Measurements from ENCODE around the gene TCF15. TPM values are rescaled to one million over a fixed set of nuclear protein-coding genes. Genes with fewer than 3 reads are reported as not detected.

TCF15 gene
- total and polyA plus RNA-seq, 2 experiments from 2014 or later, result 3.8 to 4.0 TPM

DNA sequence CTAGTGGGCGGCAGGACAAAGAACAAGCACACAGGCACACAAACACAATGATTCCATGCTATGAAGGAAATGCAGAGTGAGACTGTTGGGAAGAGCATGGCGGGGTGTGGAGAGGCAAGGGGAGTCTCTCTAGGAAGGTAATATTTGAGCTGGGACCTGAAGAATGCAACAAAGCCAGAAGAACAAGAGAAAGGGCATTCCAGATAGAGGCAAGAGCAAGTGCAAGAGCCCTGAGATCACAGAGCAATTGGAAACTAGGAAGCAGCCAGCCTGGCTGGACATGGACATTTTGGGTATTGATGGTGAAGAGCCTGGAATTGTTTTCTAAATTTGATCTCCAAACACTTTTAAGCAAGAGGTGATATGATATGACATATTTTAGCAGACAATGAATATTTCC lies 27.4 kb upstream of the TCF15 start (continued):
- TF ChIP-seq, protein P1, sequence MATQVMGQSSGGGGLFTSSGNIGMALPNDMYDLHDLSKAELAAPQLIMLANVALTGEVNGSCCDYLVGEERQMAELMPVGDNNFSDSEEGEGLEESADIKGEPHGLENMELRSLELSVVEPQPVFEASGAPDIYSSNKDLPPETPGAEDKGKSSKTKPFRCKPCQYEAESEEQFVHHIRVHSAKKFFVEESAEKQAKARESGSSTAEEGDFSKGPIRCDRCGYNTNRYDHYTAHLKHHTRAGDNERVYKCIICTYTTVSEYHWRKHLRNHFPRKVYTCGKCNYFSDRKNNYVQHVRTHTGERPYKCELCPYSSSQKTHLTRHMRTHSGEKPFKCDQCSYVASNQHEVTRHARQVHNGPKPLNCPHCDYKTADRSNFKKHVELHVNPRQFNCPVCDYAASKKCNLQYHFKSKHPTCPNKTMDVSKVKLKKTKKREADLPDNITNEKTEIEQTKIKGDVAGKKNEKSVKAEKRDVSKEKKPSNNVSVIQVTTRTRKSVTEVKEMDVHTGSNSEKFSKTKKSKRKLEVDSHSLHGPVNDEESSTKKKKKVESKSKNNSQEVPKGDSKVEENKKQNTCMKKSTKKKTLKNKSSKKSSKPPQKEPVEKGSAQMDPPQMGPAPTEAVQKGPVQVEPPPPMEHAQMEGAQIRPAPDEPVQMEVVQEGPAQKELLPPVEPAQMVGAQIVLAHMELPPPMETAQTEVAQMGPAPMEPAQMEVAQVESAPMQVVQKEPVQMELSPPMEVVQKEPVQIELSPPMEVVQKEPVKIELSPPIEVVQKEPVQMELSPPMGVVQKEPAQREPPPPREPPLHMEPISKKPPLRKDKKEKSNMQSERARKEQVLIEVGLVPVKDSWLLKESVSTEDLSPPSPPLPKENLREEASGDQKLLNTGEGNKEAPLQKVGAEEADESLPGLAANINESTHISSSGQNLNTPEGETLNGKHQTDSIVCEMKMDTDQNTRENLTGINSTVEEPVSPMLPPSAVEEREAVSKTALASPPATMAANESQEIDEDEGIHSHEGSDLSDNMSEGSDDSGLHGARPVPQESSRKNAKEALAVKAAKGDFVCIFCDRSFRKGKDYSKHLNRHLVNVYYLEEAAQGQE (IDR thresholded peaks at IDR 0.05; ENCODE audit: unreplicated experiment), result no peak
- TF ChIP-seq CTCF (conservative IDR thresholded peaks at IDR 0.05; ENCODE audit: low read depth in 2 of 2), result no peak
- no peak for TF ChIP-seq CREB1 (CRISPR knock-in tag; IDR thresholded peaks at IDR 0.05; ENCODE audit: low read depth)

DNA sequence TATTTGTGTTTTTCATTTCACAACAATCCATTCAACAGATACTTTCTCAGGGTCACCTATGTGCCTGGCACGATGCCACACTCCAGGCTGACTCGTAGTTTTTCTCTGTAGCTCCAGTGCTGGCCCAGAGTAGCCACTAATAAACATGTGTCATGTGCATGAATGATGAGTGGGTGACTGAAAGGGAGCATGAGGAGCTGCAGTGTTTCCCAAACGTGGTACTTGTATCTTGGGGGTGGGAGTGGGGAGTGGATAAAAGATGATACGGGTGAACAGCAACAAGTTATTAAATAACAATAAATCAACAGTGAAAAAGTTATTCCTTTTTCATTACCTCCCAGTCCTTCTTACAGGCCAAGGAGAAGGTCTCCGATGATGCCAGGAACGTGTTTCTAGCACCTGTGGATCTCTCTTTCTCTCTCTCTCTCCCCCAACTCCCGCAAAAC lies 25.8 kb upstream of the TCF15 start:
- Histone ChIP-seq H3K79me2 (replicated peaks; ENCODE audit: insufficient read depth) (no peaks in the 10 kb centered on the region), H3K36me3 (ENCODE audit: insufficient read depth) (no peaks in the 10 kb centered on the region), H3K27ac (ENCODE audit: low read depth) (no peak overlapping the region), H3K27me3 (ENCODE audit: insufficient read depth) (no peaks in the 10 kb centered on the region), H3K4me1 (ENCODE audit: insufficient read depth) (no peaks in the 10 kb centered on the region), H4K20me1 (replicated peaks; ENCODE audit: insufficient read depth) (no peaks in the 10 kb centered on the region), H3K9me2 (ENCODE audit: insufficient read depth) (no peaks in the 10 kb centered on the region), H3F3A (replicated peaks; ENCODE audit: low read depth) (peaks cover 4% of the 10 kb centered on the region; the same call in 1 of the 2 replicates), H2AFZ (no peak overlapping the region), H3K4me3 (no peak overlapping the region), H3K4me2 (no peak overlapping the region)
- no peak overlapping the region for H3K27ac Mint-ChIP-seq
- no peak for DNase-seq (ENCODE audit: low spot score)
- H3K27me3 Mint-ChIP-seq (ENCODE audit: insufficient read depth, low read depth, poor library complexity), result peaks cover 9% of the 10 kb centered on the region
- ATAC-seq, result no peak
- H3K4me1 Mint-ChIP-seq, result peaks cover 8% of the 10 kb centered on the region; the same call in 2 of the 3 replicates
- H3K4me3 Mint-ChIP-seq, result no peak overlapping the region
- H3K9me3 Mint-ChIP-seq, result no peaks in the 10 kb centered on the region; the same call in 1 of the 3 replicates
- H3K36me3 Mint-ChIP-seq (ENCODE audit: low read depth), result no peaks in the 10 kb centered on the region
- TF ChIP-seq STAT1 (IDR thresholded peaks at IDR 0.05; ENCODE audit: unreplicated experiment) (no peak), JUNB (IDR thresholded peaks at IDR 0.05; ENCODE audit: unreplicated experiment) (no peak), EZH2 (IDR thresholded peaks at IDR 0.05; ENCODE audit: low read depth, unreplicated experiment) (no peak), NANOG (IDR thresholded peaks at IDR 0.05; ENCODE audit: borderline replicate concordance) (no peak), ZNF462 (CRISPR knock-in tag; IDR thresholded peaks at IDR 0.05) (no peak), ETS1 (IDR thresholded peaks at IDR 0.05) (no peak), EZH2phosphoT487 (IDR thresholded peaks at IDR 0.05; ENCODE audit: unreplicated experiment) (no peak)

Measured in GM23338 (cell line).